ENCODE measurements around the gene PLXNC1.

DNA sequence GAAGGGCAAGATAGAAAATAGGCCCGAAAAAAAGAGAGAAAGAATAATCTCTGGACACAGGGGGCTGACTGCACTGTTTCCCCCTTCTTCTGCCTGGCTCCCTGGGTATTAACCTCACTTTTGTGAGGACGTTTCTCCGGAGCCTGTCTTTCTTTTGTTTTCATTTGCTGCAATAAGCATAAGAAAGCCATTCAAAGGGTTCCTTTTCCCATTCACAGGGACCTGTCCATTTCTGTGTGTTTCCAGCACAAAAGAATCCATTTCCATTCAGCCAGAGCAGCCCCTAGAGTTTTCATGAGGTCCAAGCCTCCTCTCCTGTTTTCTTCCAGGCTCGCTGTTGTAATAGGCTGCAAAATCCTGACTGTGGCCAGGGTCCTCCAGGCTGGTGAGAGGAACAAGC, 16.8 kb downstream of the PLXNC1 start:
- TF ChIP-seq POLR2A (IDR thresholded peaks at IDR 0.05) = no peak
- TF ChIP-seq, protein P1, sequence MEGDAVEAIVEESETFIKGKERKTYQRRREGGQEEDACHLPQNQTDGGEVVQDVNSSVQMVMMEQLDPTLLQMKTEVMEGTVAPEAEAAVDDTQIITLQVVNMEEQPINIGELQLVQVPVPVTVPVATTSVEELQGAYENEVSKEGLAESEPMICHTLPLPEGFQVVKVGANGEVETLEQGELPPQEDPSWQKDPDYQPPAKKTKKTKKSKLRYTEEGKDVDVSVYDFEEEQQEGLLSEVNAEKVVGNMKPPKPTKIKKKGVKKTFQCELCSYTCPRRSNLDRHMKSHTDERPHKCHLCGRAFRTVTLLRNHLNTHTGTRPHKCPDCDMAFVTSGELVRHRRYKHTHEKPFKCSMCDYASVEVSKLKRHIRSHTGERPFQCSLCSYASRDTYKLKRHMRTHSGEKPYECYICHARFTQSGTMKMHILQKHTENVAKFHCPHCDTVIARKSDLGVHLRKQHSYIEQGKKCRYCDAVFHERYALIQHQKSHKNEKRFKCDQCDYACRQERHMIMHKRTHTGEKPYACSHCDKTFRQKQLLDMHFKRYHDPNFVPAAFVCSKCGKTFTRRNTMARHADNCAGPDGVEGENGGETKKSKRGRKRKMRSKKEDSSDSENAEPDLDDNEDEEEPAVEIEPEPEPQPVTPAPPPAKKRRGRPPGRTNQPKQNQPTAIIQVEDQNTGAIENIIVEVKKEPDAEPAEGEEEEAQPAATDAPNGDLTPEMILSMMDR (IDR thresholded peaks at IDR 0.05) = no peak
